WTC11 (cell line): ENCODE results near the gene SYK. TPM values are rescaled to one million over a fixed set of nuclear protein-coding genes. Genes with fewer than 3 reads are reported as not detected.

ENCODE experiments used
- ATAC-seq: fragments of 200-7000 bp; cut with Tn5 transposase; 2 replicates; pipeline ENCODE4 v1.10.0; 2021; ENCODE audit warnings: mild to moderate bottlenecking, moderate library complexity
- CTCF ChIA-PET: fragments of 300-600 bp; sonication (Branson Sonifier 250); formaldehyde crosslinking; loops from one replicate; lab custom pipeline; 2021; ENCODE audit warnings: antibody characterized with exemption; lab: Charles Lee
- POLR2A ChIA-PET: fragments of 350-600 bp; sonication (Branson Sonifier 250); formaldehyde crosslinking; loops from one replicate; lab custom pipeline; 2021; ENCODE audit warnings: antibody characterized with exemption; lab: Charles Lee
- DNase-seq: peaks from one replicate; pipeline ENCODE4 v3.0.0; 2021; ENCODE audit warnings: low spot score
- H3K27ac Mint-ChIP-seq: 2 replicates; pipeline ENCODE4 v1.8.0; 2021; ENCODE audit warnings: mixed read lengths
- H3K27me3 Mint-ChIP-seq: 2 replicates; pipeline ENCODE4 v1.8.0; 2021; ENCODE audit warnings: low read depth, mild to moderate bottlenecking, moderate library complexity, mixed read lengths
- H3K36me3 Mint-ChIP-seq: 2 replicates; pipeline ENCODE4 v1.8.0; 2021; ENCODE audit warnings: mixed read lengths
- H3K4me1 Mint-ChIP-seq: 2 replicates; pipeline ENCODE4 v1.8.0; 2022; ENCODE audit warnings: mixed read lengths
- H3K4me3 Mint-ChIP-seq: 2 replicates; pipeline ENCODE4 v1.8.0; 2021; ENCODE audit warnings: mild to moderate bottlenecking, moderate library complexity, mixed read lengths
- H3K9me3 Mint-ChIP-seq: 2 replicates; pipeline ENCODE4 v1.8.0; 2021; ENCODE audit warnings: mixed read lengths
- AR ChIP-seq: fragments of 250-450 bp; sonication (Bioruptor Pico); IDR thresholded peaks from 2 replicates; pipeline ENCODE4 v1.9.0; 2021; ENCODE audit warnings: mild to moderate bottlenecking
- EMX1 ChIP-seq: fragments of 250-450 bp; sonication (Bioruptor Pico); IDR thresholded peaks from 2 replicates; pipeline ENCODE4 v1.8.0; 2021; ENCODE audit warnings: mild to moderate bottlenecking
- FOXP1 ChIP-seq: sonication (generic); formaldehyde crosslinking; IDR thresholded peaks from 2 replicates; pipeline ENCODE4 v1.8.0; 2022; ENCODE audit warnings: missing genetic modification reagents, mild to moderate bottlenecking, moderate library complexity, borderline replicate concordance
- GRHL2 ChIP-seq: fragments of 250-450 bp; sonication (Bioruptor Pico); IDR thresholded peaks from 2 replicates; pipeline ENCODE4 v1.8.0; 2022; ENCODE audit warnings: mild to moderate bottlenecking, moderate library complexity; ENCODE audit not compliant: insufficient replicate concordance, severe bottlenecking
- JUN ChIP-seq: sonication (generic); formaldehyde crosslinking; IDR thresholded peaks from 2 replicates; pipeline ENCODE4 v1.8.0; 2023; ENCODE audit warnings: mild to moderate bottlenecking, missing genetic modification reagents
- MYBL2 ChIP-seq: sonication (generic); formaldehyde crosslinking; IDR thresholded peaks from 2 replicates; pipeline ENCODE4 v1.8.1; 2023; ENCODE audit warnings: mild to moderate bottlenecking, moderate library complexity, missing genetic modification reagents
- RORB ChIP-seq: fragments of 250-450 bp; sonication (Bioruptor Pico); IDR thresholded peaks from 2 replicates; pipeline ENCODE4 v1.9.0; 2021; ENCODE audit warnings: mild to moderate bottlenecking
- SMAD4 ChIP-seq: sonication (generic); formaldehyde crosslinking; IDR thresholded peaks from 2 replicates; pipeline ENCODE4 v1.8.0; 2022; ENCODE audit warnings: mild to moderate bottlenecking, missing genetic modification reagents
- TEAD1 ChIP-seq: sonication (generic); formaldehyde crosslinking; IDR thresholded peaks from 2 replicates; pipeline ENCODE4 v1.8.0; 2022; ENCODE audit warnings: mild to moderate bottlenecking, missing genetic modification reagents
- TEAD4 ChIP-seq: sonication (generic); formaldehyde crosslinking; IDR thresholded peaks from 2 replicates; pipeline ENCODE4 v1.8.0; 2022; ENCODE audit warnings: mild to moderate bottlenecking, missing genetic modification reagents
- ZNF121 ChIP-seq: sonication (generic); formaldehyde crosslinking; IDR thresholded peaks from 2 replicates; pipeline ENCODE4 v1.8.0; 2023; ENCODE audit warnings: missing genetic modification reagents
- ZNF138 ChIP-seq: sonication (generic); formaldehyde crosslinking; conservative IDR thresholded peaks from 2 replicates; pipeline ENCODE4 v1.8.1; 2022; ENCODE audit warnings: mild to moderate bottlenecking, moderate library complexity, missing genetic modification reagents
- ZNF219 ChIP-seq: sonication (generic); formaldehyde crosslinking; IDR thresholded peaks from 2 replicates; pipeline ENCODE4 v1.8.0; 2023; ENCODE audit warnings: missing genetic modification reagents, mild to moderate bottlenecking, borderline replicate concordance
- ZNF232 ChIP-seq: sonication (generic); formaldehyde crosslinking; IDR thresholded peaks from 2 replicates; pipeline ENCODE4 v1.8.0; 2022; ENCODE audit warnings: mild to moderate bottlenecking, missing genetic modification reagents
- ZNF281 ChIP-seq: sonication (generic); formaldehyde crosslinking; IDR thresholded peaks from 2 replicates; pipeline ENCODE4 v1.8.0; 2023; ENCODE audit warnings: mild to moderate bottlenecking, missing genetic modification reagents
- ZNF416 ChIP-seq: fragments of 250-450 bp; sonication (Bioruptor Pico); IDR thresholded peaks from 2 replicates; pipeline ENCODE4 v1.9.0; 2021; ENCODE audit warnings: mild to moderate bottlenecking, inconsistent platforms
- total RNA-seq: library from RNA; stranded (reverse); gene quantifications from 3 replicates; pipeline ENCODE4 v1.2.3, GENCODE V29; 2021
- TF ChIP-seq, protein P1 (sequence below): sonication (generic); formaldehyde crosslinking; IDR thresholded peaks from 2 replicates; pipeline ENCODE4 v1.8.0; 2023; ENCODE audit warnings: missing genetic modification reagents
- TF ChIP-seq, protein P2 (sequence below): sonication (generic); formaldehyde crosslinking; IDR thresholded peaks from 2 replicates; pipeline ENCODE4 v1.8.0; 2023; ENCODE audit warnings: missing genetic modification reagents, mild to moderate bottlenecking, borderline replicate concordance

Gene SYK
- total RNA-seq, 1 experiment from 2014 or later = 7.4 TPM

- TF ChIP-seq AR (CRISPR knock-in tag) (no peak), EMX1 (CRISPR knock-in tag) (no peak)
Observed at GRCh38 chr9:90898228-90898627, 96.6 kb downstream of the SYK start (continued).

- POLR2A ChIA-PET = no interaction called here
Observed at GRCh38 chr9:90899287-90899686, 97.7 kb downstream of the SYK start.

GRCh38 chr9:90900130-90900529 is 98.5 kb downstream of the SYK start:
- Mint-ChIP-seq H3K27me3 (no peaks in the 10 kb centered on the region), H3K4me3 (no peak overlapping the region), H3K9me3 (peaks cover 21% of the 10 kb centered on the region), H3K27ac (no peak overlapping the region), H3K4me1 (peaks cover 29% of the 10 kb centered on the region), H3K36me3 (peaks cover 4% of the 10 kb centered on the region; the same call in 1 of the 2 replicates)
- no peak for DNase-seq
- ChIA-PET CTCF (interaction anchor here (1.1 to 1.4 kb wide), 2 partner anchors 9 to 15 kb away, joined by 4 to 6 read pairs; no protein-coding TSS in a partner anchor), POLR2A (no interaction called here)
- ATAC-seq = peak; percentile 67
- TF ChIP-seq ZNF219 = no peak
- TF ChIP-seq TEAD4 (CRISPR knock-in tag) = peak; percentile 42; the same call in 1 of the 2 replicates
- no peak for TF ChIP-seq MYBL2 (CRISPR knock-in tag)

More at GRCh38 chr9:90899287-90899686, 97.7 kb downstream of the SYK start:
- ATAC-seq (no peak), DNase-seq (no peak)
- TF ChIP-seq RORB = no peak
- TF ChIP-seq FOXP1 = no peak
- no peak for TF ChIP-seq ZNF219
- no peak for TF ChIP-seq ZNF138 (CRISPR knock-in tag)
- no peak for TF ChIP-seq GRHL2
- TF ChIP-seq ZNF281 (CRISPR knock-in tag) = no peak
- no peak for TF ChIP-seq JUN (CRISPR knock-in tag)
- TF ChIP-seq ZNF121 (CRISPR knock-in tag) = no peak
- no peak for TF ChIP-seq ZNF416 (CRISPR knock-in tag)
- no peak for TF ChIP-seq TEAD1
- H3K4me1 Mint-ChIP-seq = peaks cover 34% of the 10 kb centered on the region
- no peak overlapping the region for H3K27ac Mint-ChIP-seq
- peaks cover 21% of the 10 kb centered on the region for H3K9me3 Mint-ChIP-seq
- CTCF ChIA-PET = interaction anchor here (0.6 to 1.5 kb wide), 4 partner anchors 16 to 828 kb away, joined by 3 to 21 read pairs (median 4); no protein-coding TSS in a partner anchor
- peaks cover 4% of the 10 kb centered on the region; the same call in 1 of the 2 replicates for H3K36me3 Mint-ChIP-seq
- no peaks in the 10 kb centered on the region for H3K27me3 Mint-ChIP-seq
- H3K4me3 Mint-ChIP-seq = no peak overlapping the region

- Mint-ChIP-seq H3K4me1 (peaks cover 14% of the 10 kb centered on the region; the same call in 1 of the 2 replicates), H3K36me3 (peaks cover 7% of the 10 kb centered on the region; the same call in 1 of the 2 replicates), H3K27me3 (no peaks in the 10 kb centered on the region), H3K9me3 (peaks cover 31% of the 10 kb centered on the region), H3K4me3 (no peak overlapping the region), H3K27ac (no peak overlapping the region)
- ATAC-seq = no peak
- POLR2A ChIA-PET = no interaction called here
- no peak for DNase-seq
- CTCF ChIA-PET = no interaction called here
- TF ChIP-seq, protein P1, sequence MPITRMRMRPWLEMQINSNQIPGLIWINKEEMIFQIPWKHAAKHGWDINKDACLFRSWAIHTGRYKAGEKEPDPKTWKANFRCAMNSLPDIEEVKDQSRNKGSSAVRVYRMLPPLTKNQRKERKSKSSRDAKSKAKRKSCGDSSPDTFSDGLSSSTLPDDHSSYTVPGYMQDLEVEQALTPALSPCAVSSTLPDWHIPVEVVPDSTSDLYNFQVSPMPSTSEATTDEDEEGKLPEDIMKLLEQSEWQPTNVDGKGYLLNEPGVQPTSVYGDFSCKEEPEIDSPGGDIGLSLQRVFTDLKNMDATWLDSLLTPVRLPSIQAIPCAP = no peak
- TF ChIP-seq ZNF232 (CRISPR knock-in tag) (no peak), SMAD4 (CRISPR knock-in tag) (no peak), ZNF281 (CRISPR knock-in tag) (no peak), ZNF219 (no peak)
- TF ChIP-seq, protein P2, sequence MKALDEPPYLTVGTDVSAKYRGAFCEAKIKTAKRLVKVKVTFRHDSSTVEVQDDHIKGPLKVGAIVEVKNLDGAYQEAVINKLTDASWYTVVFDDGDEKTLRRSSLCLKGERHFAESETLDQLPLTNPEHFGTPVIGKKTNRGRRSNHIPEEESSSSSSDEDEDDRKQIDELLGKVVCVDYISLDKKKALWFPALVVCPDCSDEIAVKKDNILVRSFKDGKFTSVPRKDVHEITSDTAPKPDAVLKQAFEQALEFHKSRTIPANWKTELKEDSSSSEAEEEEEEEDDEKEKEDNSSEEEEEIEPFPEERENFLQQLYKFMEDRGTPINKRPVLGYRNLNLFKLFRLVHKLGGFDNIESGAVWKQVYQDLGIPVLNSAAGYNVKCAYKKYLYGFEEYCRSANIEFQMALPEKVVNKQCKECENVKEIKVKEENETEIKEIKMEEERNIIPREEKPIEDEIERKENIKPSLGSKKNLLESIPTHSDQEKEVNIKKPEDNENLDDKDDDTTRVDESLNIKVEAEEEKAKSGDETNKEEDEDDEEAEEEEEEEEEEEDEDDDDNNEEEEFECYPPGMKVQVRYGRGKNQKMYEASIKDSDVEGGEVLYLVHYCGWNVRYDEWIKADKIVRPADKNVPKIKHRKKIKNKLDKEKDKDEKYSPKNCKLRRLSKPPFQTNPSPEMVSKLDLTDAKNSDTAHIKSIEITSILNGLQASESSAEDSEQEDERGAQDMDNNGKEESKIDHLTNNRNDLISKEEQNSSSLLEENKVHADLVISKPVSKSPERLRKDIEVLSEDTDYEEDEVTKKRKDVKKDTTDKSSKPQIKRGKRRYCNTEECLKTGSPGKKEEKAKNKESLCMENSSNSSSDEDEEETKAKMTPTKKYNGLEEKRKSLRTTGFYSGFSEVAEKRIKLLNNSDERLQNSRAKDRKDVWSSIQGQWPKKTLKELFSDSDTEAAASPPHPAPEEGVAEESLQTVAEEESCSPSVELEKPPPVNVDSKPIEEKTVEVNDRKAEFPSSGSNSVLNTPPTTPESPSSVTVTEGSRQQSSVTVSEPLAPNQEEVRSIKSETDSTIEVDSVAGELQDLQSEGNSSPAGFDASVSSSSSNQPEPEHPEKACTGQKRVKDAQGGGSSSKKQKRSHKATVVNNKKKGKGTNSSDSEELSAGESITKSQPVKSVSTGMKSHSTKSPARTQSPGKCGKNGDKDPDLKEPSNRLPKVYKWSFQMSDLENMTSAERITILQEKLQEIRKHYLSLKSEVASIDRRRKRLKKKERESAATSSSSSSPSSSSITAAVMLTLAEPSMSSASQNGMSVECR = no peak
Observed at GRCh38 chr9:90901933-90902332, 100.3 kb downstream of the SYK start.
